ENCODE measurements around the gene ATP13A3.

The ATP13A3 gene

GRCh38 chr3:194365978-194366490 lies 120.8 kb downstream of the ATP13A3 start:
- no peak for DNase-seq
- in situ Hi-C loops (cut with HindIII; ENCODE audit: low pct_ligation_motif_present, low pct_unique_long_range_greater_than_20kb, low sequenced_read_pairs) = no loop called here

GRCh38 chr3:194365526-194365925 lies 121.3 kb downstream of the ATP13A3 start:
- no peak for DNase-seq
- in situ Hi-C loops (cut with HindIII; ENCODE audit: low pct_ligation_motif_present, low pct_unique_long_range_greater_than_20kb, low sequenced_read_pairs) = no loop called here

GRCh38 chr3:194364652-194365434 lies 122.0 kb downstream of the ATP13A3 start:
- in situ Hi-C loops (cut with HindIII; ENCODE audit: low pct_ligation_motif_present, low pct_unique_long_range_greater_than_20kb, low sequenced_read_pairs) = no loop called here
- DNase-seq = no peak

- in situ Hi-C loops (cut with HindIII; ENCODE audit: low pct_ligation_motif_present, low pct_unique_long_range_greater_than_20kb, low sequenced_read_pairs) = no loop called here
Observed at GRCh38 chr3:194364314-194364651, 122.5 kb downstream of the ATP13A3 start.

DNA sequence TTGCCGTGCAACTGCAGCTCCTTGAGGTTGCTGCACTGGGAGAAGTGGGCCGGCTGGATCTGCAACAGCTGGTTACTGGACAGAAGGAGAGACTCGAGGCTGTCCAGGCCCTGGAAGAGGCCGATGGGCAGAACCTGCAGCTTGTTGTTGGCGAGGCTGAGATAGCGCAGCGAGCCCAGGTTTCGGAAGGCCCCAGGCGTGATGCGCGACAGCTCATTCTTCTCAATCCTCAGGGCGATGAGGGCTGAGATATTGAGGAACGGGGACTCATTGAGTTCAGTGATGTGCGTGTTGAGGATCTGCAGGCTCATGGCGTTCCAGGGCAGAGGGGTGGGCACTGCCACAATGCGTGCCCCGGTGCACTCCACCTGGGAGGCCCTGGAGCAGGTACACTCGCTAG lies 126.2 kb downstream of the ATP13A3 start:
- no peak for DNase-seq
- in situ Hi-C loops (cut with HindIII; ENCODE audit: low pct_ligation_motif_present, low pct_unique_long_range_greater_than_20kb, low sequenced_read_pairs) = no loop called here

More at GRCh38 chr3:194364314-194364651, 122.5 kb downstream of the ATP13A3 start:
- no peak for DNase-seq

- in situ Hi-C loops (cut with HindIII; ENCODE audit: low pct_ligation_motif_present, low pct_unique_long_range_greater_than_20kb, low sequenced_read_pairs) = no loop called here
- no peak for DNase-seq
Observed at GRCh38 chr3:194357681-194358080, 129.1 kb downstream of the ATP13A3 start.

DNA sequence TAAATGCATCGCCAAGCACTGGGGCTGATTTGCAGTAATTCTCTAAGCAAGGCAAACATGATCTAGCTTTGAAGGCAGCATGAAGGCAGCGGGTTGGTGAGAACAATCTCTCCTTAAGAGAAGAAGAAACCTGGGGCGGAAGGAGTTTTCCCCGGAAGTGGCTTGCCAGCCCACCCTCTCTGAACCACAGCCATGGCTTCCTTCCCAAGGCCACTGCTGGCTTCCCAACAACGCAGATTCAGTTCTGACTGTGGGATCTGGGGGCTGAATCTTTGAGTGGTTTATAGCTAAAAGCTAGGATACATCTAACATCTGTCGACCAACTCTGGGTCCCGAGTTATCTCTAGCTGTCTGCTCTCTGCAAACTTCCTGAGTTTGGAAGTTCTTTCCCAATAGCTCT lies 131.4 kb downstream of the ATP13A3 start:
- in situ Hi-C loops (cut with HindIII; ENCODE audit: low pct_ligation_motif_present, low pct_unique_long_range_greater_than_20kb, low sequenced_read_pairs) = no loop called here
- DNase-seq = no peak

GRCh38 chr3:194354315-194354714 lies 132.5 kb downstream of the ATP13A3 start:
- in situ Hi-C loops (cut with HindIII; ENCODE audit: low pct_ligation_motif_present, low pct_unique_long_range_greater_than_20kb, low sequenced_read_pairs) = no loop called here
- DNase-seq = no peak

All from ACHN (cell line).